ACHN (cell line): ENCODE results near the gene COMMD4.
"Not testable (repeated sequence)": the region's sequence is repeated elsewhere in the genome, so short reads cannot be mapped to it uniquely, and the experiment has no call there.

Source experiments
- DNase-seq: peaks from one replicate; pipeline ENCODE4 v3.0.0-alpha.2; 2015
- in situ Hi-C: cut with HindIII; loops from 2 replicates; pipeline ENCODE4 v1.10.0; 2017; ENCODE audit warnings: low sequenced_read_pairs, low pct_ligation_motif_present, low pct_unique_long_range_greater_than_20kb

COMMD4 gene

DNA sequence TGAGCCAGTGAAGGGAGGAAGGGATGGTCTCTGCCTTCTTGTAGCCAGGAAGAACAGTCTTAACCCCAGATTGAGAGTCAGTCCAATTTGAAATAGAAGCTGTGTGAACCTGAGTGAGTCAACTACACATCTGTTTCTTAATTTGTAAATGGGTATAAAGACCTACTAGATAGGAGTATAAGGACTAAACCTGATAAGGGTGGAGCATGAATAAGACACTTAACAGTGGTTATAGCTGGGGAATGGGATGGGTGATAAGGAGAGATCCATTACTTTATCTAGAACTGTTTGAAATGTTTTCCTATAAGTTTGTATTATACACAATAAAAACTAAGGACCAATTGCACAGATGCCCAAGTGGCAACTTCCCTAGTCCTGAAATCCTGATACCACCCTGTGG, 31.1 kb downstream of the COMMD4 start:
- in situ Hi-C loops: no loop called here
- no peak for DNase-seq

DNA sequence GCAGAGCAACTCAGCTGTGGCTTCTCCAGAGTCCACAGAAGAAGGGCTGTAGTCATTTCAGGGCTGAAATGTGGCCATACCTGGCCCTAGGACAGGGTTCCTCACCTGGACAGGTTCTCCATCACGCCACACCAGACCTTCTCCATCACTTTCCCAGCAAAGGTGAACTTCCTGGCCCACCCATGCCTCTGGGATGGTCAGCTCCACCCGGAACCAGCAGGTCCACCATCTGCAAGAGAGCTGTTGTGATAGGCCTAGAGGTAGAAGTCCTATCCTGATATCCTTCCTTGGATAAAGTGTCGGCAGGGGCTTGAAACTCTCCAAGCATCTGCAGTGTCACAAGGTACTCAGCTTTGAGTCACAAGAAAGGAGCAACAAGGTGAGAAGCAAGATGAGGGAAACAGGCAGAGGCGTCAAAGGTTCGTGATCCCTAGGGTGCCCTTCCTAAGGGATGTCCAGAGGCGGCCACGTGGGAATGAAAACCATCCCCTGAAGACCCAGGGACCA, 31.6 kb downstream of the COMMD4 start:
- DNase-seq: no peak
- in situ Hi-C loops: no loop called here

DNA sequence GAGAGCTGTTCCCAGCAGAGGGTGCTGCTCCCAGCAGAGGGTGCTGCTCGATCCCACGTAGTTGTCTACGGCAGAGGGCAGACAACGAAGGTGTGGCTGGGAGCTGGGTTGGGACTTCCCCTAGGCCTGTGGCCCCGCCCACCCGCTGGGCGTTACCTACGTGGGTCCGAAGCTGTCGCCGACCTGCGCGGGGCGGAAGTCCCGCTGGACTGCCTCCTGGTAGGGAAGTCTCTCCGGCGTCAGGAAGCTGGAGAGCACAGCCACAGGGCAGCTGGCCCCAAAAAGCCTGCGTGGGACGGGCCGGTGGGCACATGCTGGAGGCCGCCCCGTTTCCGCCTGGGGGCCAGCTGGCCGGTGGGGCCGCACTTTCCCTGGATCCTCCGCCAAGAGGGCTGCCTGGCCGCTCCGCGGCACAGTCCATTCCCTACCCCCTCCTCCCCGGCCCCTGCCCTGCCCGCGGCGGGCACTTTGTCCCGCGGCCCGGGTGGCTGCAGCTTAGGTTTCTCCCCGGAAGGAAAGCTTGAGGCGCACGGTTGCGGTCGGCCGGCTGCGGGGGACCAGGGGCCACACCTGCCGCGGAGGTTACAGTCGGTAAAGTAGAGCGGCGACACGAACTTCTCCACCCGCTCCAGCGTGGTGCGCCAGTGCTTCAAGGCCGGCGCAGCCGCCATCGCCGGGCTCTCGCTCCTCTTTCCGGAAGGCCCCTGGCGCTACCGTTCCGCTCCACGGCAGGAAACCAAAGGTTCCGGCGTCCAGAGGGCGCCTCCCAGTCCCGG, 32.2 kb downstream of the COMMD4 start, which contains the start of gene MAN2C1:
TSS of gene MAN2C1 (minus strand) at position 695 of the 776 bp plus-strand sequence. CDS start at position 671, 24 bp downstream.
- in situ Hi-C loops: no loop called here
- peak; percentile 95 for DNase-seq

DNA sequence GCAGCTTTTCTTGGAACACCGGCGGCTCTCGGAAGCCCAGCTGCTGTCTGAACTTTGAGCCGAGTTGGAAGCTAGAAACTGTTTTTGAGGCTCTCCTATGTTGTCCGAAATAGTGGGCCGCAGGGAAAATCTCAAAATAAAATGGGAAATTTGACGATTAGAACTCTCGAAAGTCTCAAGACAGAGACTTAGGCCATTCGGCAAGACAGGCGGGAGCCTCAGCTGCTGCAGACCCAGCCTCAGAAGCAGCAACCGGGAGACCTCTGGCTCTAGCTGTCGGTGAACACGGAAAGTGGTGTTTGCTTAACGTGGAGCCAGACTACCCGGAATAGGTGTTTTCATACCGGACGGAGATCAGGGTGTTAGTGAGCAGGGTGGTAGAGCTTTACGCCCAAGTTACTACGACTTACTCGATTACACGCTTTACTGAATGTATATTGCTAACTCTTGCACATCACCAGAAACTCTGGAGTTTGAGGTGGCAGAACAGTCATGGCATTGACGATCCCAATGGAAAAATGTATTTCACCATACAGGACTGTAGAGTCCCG, 32.9 kb downstream of the COMMD4 start:
- DNase-seq: no peak
- in situ Hi-C loops: no loop called here

DNA sequence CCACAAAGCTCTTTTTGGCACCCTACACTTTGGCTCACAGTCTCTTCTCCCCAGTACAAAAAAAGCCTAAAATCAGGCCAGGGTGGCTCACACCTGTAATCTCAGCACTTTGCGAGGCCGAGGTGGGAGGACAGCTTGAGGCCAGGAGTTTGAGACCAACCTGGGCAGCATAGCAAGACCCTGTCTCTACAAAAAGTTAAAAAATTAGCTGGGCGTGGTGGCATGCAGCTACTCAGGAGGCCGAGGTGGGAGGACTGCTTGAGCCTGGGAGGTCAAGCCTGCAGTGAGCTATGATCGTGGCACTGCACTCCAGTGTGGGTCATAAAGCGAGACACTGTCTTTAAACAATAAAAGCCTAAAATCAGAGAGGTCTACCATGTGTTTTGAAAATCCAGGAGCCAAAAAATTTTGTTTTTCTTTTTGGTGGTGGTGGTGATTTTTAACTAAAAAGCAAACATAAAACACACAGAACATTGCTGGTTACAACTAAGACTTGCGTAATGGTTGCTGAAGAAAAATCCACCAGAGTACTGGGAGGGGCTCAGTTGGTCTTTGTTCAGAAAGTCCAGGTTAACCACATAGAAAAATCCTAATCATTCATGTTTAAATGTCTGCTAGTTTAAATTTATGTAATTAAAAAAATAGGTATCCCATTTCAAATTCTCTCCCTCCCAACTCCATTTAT, 34.2 kb downstream of the COMMD4 start:
- no peak for DNase-seq

DNA sequence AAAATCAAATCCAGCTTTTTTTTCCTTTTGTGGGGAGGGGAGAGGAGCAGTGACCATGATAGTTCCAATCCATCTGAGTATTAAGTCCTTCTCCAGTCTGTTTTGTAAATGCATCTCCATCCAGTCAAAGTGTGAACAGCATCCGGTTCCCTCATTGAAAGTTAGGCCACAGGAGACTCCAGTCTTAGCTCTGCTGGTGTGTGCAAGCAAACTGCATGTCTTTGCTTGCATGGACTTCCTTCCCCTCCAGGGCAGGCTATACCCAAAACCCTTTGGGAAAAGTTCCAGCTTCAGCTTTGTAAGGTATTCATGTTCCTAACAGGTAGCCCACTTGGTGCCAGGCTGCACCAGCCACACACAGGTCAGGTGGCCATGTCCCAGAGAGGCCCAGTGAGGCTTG, 35.6 kb downstream of the COMMD4 start:
- in situ Hi-C loops: no loop called here
- no peak for DNase-seq

More for the DNA sequence above, 34.2 kb downstream of the COMMD4 start:
- in situ Hi-C loops: no loop called here

DNA sequence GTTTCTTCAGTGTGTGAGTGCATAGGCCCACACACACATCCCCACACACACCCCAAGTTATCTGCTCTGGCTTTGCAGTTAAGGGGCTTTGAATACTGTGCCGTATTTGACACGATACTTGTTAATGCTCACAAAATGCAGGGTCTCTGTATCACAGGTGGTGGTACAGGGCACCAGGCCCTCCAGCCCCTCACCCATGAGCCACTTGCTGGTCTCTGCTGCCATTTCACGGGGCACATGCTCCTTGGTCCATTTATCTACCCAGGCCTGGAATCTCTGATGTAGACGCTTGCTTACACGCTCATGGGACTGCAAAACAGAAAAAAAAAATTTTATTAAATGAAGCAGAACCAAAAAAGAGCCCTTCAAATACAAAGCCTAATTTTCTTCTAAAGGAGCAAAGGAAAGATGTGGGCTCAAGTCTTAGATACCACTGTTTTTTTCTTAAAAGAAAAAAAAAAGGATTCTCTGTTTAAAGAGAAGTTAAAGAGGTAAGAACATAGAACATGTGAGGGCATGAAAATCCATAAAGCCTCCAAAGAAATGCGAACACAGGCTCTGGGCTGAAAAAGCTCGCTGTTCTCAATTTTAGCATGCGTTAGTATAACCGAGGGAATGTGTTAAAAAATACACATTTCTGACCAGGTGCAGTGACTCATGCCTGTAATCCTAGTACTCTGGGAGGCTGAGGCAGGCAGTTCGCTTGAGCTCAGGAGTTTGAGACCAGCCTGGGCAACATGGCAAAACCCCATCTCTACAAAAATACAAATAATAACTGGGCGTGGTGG, 36.2 kb downstream of the COMMD4 start:
- in situ Hi-C loops: no loop called here
- DNase-seq: no peak

DNA sequence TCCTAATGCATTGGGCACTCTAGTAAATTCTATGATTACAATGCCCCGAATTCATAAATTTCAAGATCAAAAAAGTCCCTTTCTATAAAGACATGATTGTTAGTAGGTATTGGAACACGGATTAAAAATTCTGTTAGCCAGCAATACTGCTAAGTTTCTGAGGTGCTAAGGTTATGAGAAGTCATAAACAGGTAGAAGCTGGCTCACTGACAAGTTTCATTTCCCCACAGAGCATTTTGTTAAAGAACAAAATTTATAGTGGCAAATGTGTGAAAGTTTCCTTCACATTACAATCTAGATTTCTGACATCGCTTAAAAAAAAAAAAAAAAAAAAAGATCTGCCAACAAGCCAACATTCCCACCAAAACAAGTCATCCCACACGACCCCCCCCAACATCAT, 44.9 kb downstream of the COMMD4 start:
- in situ Hi-C loops: no loop called here
- no peak for DNase-seq

DNA sequence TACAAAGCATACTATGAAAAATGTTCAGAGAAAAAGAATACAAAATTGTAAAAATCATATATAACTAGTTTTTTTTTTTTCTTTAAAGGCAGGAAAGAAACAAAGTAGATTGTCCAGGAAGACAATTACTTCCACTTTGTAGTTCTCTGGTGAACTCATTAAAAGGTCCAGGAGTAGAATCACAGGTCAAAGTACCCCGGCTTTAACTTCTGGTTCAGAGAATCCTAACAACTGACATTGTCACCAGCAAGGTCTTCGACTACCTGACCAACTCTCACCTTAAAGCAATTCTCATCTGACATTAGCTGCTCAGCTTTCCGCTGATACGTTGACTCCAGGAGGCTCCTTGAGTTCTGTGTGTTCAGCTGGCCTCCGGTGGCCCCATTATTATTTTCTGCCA, 48.1 kb downstream of the COMMD4 start:
- in situ Hi-C loops, DNase-seq: not testable (repeated sequence)
